Ovary (tissue), 9 donors: ENCODE data around the gene MST1R. TPM values are rescaled to one million over a fixed set of nuclear protein-coding genes. Genes with fewer than 3 reads are reported as not detected.
A peak's percentile ranks its signal among the peaks of the same experiment; 100 is the strongest.

Experiments
- DNase-seq, 5 donors: peaks; one replicate each; pipeline ENCODE4 v3.0.0-alpha.2; 2019 to 2020
- H3K27ac ChIP-seq, 2 donors: fragments of 200-600 bp; one replicate each; pipeline versions ENCODE4 v1.5.1 to v1.8.0; 2019 to 2022
- H3K27me3 ChIP-seq: fragments of 200-600 bp; one replicate; pipeline ENCODE4 v1.8.0; 2022
- H3K36me3 ChIP-seq: fragments of 200-600 bp; sonication (generic); one replicate; pipeline ENCODE4 v1.5.1; 2019
- H3K4me1 ChIP-seq: one replicate; pipeline ENCODE4 v1.8.1; 2013; ENCODE audit warnings: mild to moderate bottlenecking, moderate library complexity; ENCODE audit not compliant: insufficient read depth
- H3K4me3 ChIP-seq: fragments of 200-600 bp; sonication (generic); one replicate; pipeline ENCODE4 v1.5.1; 2017
- H3K9me3 ChIP-seq, 2 donors: fragments of 200-600 bp in 1 of 2; sonication (generic) in 1 of 2; one replicate each; pipeline versions ENCODE4 v1.5.1 to v1.8.1; 2013 to 2019; ENCODE audit warnings: mild to moderate bottlenecking in 1 of 2, moderate library complexity in 1 of 2
- CTCF ChIP-seq, 3 donors: fragments of 450-650 bp in 2 of 3; fragments of 200-600 bp in 1 of 3; IDR thresholded peaks; one replicate each; pipeline versions ENCODE4 v1.5.1 to v1.8.0; 2016 to 2022; ENCODE audit warnings: antibody characterized with exemption in 3 of 3, mild to moderate bottlenecking in 1 of 3
- POLR2A ChIP-seq: fragments of 450-650 bp; IDR thresholded peaks from one replicate; pipeline ENCODE4 v1.6.1; 2017; ENCODE audit warnings: antibody characterized with exemption, mild to moderate bottlenecking, moderate library complexity
- WGBS, 3 donors: extraction: QIAGEN DNeasy Blood & Tissue Kit in 1 of 3; methylation state at CpG; one replicate each; pipeline versions ENCODE4 v1.1.5 to v1.1.7; 2013 to 2017; 5-methylcytosine and 5-hydroxymethylcytosine counted together
- intact Hi-C, 4 donors: fragments of 100-400 bp; cut with DNase I; formaldehyde crosslinking; loops; one replicate each; pipeline versions ENCODE4 v1.11.0 to v1.15.1; 2022 to 2023
- polyA plus RNA-seq, 2 donors: library from polyadenylated mRNA; stranded (reverse); fragments of 200-250 nt in 1 of 2; fragments of 350-450 nt in 1 of 2; fragmentation: Illumina TruSeq in 1 of 2; extraction: RNeasy Lipid Tissue Mini Kit (QIAGEN cat#74804) in 1 of 2; gene quantifications; one replicate each; pipeline ENCODE4 v1.2.3, GENCODE V29; 2013 to 2014
- small RNA-seq: library from RNA; depleted of rRNA; stranded (forward); fragments of <200 nt; gene quantifications from one replicate; pipeline ENCODE3, GENCODE V24; 2016
- total RNA-seq, 7 donors: library from RNA; depleted of rRNA in 2 of 7; stranded (reverse); fragments of >200 nt in 2 of 7; fragmentation: NEBNext Ultra II Directional in 3 of 7; extraction: Animal tissue kit (Norgen Biotek cat#: 25700) in 3 of 7; gene quantifications; one replicate each; pipeline versions ENCODE4 v1.1.0 to v1.2.4, GENCODE V29; 2016 to 2023
- donor health status: DM: no; HTN: no; CAD: no; lungs with moderate emphysema.
- donor health status: DM: no; HTN: no; CAD: no.
- donor health status: Bipolar disorder and iron deficiency.
- donor health status: DM: yes; HTN: yes; CAD: no.
- donor health status: DM: no; HTN: no; CAD: no.
- donor health status: DM: yes; HTN: yes; CAD: no.

MST1R gene
- total and polyA plus RNA-seq, 9 donors: 0.98 to 2.2 (median 1.4) TPM

- 12 to 19% (median 17%) methylated on average over 6 of the region's 6 CpGs for WGBS, 3 donors
- no peaks in the 10 kb centered on the region for H3K36me3 ChIP-seq
- no peak overlapping the region for H3K27ac ChIP-seq
- intact Hi-C loops: loop anchor here in 2 of 4 donors (2.0 kb wide), 2 partner anchors 34 to 36 kb away; partner anchors contain the start of gene INKA1 (in 1 of the 2)
- DNase-seq: peak; percentile 80 to 88 (median 85)
- no peaks in the 10 kb centered on the region for H3K27me3 ChIP-seq
- H3K9me3 ChIP-seq: no peaks in the 10 kb centered on the region
- H3K4me1 ChIP-seq: peaks cover 4% of the 10 kb centered on the region
- H3K4me3 ChIP-seq: no peak overlapping the region
- TF ChIP-seq POLR2A (no peak), CTCF (IDR thresholded peaks at IDR 0.05) (peak; percentile 85 to 92 (median 91))
Observed at GRCh38 chr3:49839193-49839809, 64.4 kb downstream of the MST1R start.

Small RNA genes lying within 50 kb of the gene (small RNA-seq; reads per million reads assigned to genes)
- not detected for gene RN7SL217P

Other genes with a start within 250 kb of the MST1R start
- 10 to 100 TPM; 33.7 to 90.9 (median 65.1) TPM for gene APEH, start 229.5 kb downstream of the MST1R start, total RNA-seq
- gene APEH, start 229.5 kb downstream of the MST1R start, polyA plus RNA-seq: 10 to 100 TPM; 41.6 to 42.8 TPM
- gene MST1, start 214.4 kb downstream of the MST1R start, total RNA-seq: 10 to 100 TPM in 6 of 7 donors, 1 to 10 TPM in 1; 5.2 to 91.0 (median 17.3) TPM
- gene MST1, start 214.4 kb downstream of the MST1R start, polyA plus RNA-seq: 10 to 100 TPM in 1 of 2 donors, 1 to 10 TPM in 1; 3.5 to 31.3 TPM
- 10 to 100 TPM; 15.9 to 37.6 (median 24.0) TPM for gene RNF123, start 214.3 kb downstream of the MST1R start, total RNA-seq
- gene RNF123, start 214.3 kb downstream of the MST1R start, polyA plus RNA-seq: 10 to 100 TPM; 16.3 to 26.2 TPM
- gene AMIGO3, start 184.2 kb downstream of the MST1R start, total RNA-seq: 1 to 10 TPM in 1 of 7 donors, under 1 TPM in 3, not detected in 3; 0.22 to 2.0 (median 0.31) TPM
- under 1 TPM in 1 of 2 donors, not detected in 1; 0.77 TPM for gene AMIGO3, start 184.2 kb downstream of the MST1R start, polyA plus RNA-seq
- 10 to 100 TPM; 14.5 to 38.5 (median 29.2) TPM for gene GMPPB, start 179.9 kb downstream of the MST1R start, total RNA-seq
- gene GMPPB, start 179.9 kb downstream of the MST1R start, polyA plus RNA-seq: 1 to 10 TPM; 4.7 to 9.4 TPM
- gene IP6K1, start 117.3 kb downstream of the MST1R start, total RNA-seq: 10 to 100 TPM; 27.9 to 52.4 (median 47.0) TPM
- 10 to 100 TPM; 31.3 to 48.5 TPM for gene IP6K1, start 117.3 kb downstream of the MST1R start, polyA plus RNA-seq
- gene CDHR4, start 104.0 kb downstream of the MST1R start, total RNA-seq: 10 to 100 TPM in 1 of 7 donors, 1 to 10 TPM in 4, not detected in 2; 1.3 to 37.7 (median 3.1) TPM
- gene CDHR4, start 104.0 kb downstream of the MST1R start, polyA plus RNA-seq: under 1 TPM in 1 of 2 donors, not detected in 1; 0.16 TPM
- gene INKA1, start 100.6 kb downstream of the MST1R start, total RNA-seq: 1 to 10 TPM; 1.8 to 5.0 (median 3.4) TPM
- gene INKA1, start 100.6 kb downstream of the MST1R start, polyA plus RNA-seq: 1 to 10 TPM in 1 of 2 donors, under 1 TPM in 1; 0.25 to 5.5 TPM
- gene UBA7, start 89.9 kb downstream of the MST1R start, total RNA-seq: 10 to 100 TPM; 41.6 to 84.9 (median 76.3) TPM
- 10 to 100 TPM; 29.3 to 58.0 TPM for gene UBA7, start 89.9 kb downstream of the MST1R start, polyA plus RNA-seq
- 1 to 10 TPM; 1.8 to 4.5 (median 2.9) TPM for gene TRAIP, start 47.3 kb downstream of the MST1R start, total RNA-seq
- 1 to 10 TPM; 1.9 to 2.8 TPM for gene TRAIP, start 47.3 kb downstream of the MST1R start, polyA plus RNA-seq
- gene CAMKV, start 34.0 kb downstream of the MST1R start, total RNA-seq: under 1 TPM in 1 of 7 donors, not detected in 6; 0.18 TPM
- gene CAMKV, start 34.0 kb downstream of the MST1R start, polyA plus RNA-seq: not detected
- gene MON1A, start 25.9 kb upstream of the MST1R start, total RNA-seq: 10 to 100 TPM in 1 of 7 donors, 1 to 10 TPM in 6; 3.7 to 13.2 (median 8.0) TPM
- gene MON1A, start 25.9 kb upstream of the MST1R start, polyA plus RNA-seq: 1 to 10 TPM; 2.8 to 5.6 TPM
- 100 to 1,000 TPM in 1 of 7 donors, 10 to 100 TPM in 6; 70.1 to 108 (median 88.0) TPM for gene RBM6, start 36.3 kb upstream of the MST1R start, total RNA-seq
- 100 to 1,000 TPM in 1 of 2 donors, 10 to 100 TPM in 1; 76.1 to 108 TPM for gene RBM6, start 36.3 kb upstream of the MST1R start, polyA plus RNA-seq
- gene RBM5, start 185.0 kb upstream of the MST1R start, total RNA-seq: 100 to 1,000 TPM; 146 to 202 (median 165) TPM
- gene RBM5, start 185.0 kb upstream of the MST1R start, polyA plus RNA-seq: 100 to 1,000 TPM; 123 to 207 TPM